ENCODE results near the gene FAM163B. TPM values are rescaled to one million over a fixed set of nuclear protein-coding genes. Genes with fewer than 3 reads are reported as not detected.

Gene FAM163B
- total and polyA plus RNA-seq, 8 donors = 0.23 to 2.7 (median 1.7) TPM; not detected in 1

GRCh38 chr9:133594310-133594709 lies 14.9 kb downstream of the FAM163B start:
- no peaks in the 10 kb centered on the region for H3K4me1 ChIP-seq
- peaks cover 0 to 27% of the 10 kb centered on the region in 2 donors for H3K9me3 ChIP-seq
- ATAC-seq = no peak
- H3K4me3 ChIP-seq = no peak overlapping the region
- no peaks in the 10 kb centered on the region for H3K36me3 ChIP-seq
- H3K27ac ChIP-seq = no peak overlapping the region
- intact Hi-C loops (cut with DNase I) = no loop called here
- DNase-seq = no peak
- TF ChIP-seq, protein P1, sequence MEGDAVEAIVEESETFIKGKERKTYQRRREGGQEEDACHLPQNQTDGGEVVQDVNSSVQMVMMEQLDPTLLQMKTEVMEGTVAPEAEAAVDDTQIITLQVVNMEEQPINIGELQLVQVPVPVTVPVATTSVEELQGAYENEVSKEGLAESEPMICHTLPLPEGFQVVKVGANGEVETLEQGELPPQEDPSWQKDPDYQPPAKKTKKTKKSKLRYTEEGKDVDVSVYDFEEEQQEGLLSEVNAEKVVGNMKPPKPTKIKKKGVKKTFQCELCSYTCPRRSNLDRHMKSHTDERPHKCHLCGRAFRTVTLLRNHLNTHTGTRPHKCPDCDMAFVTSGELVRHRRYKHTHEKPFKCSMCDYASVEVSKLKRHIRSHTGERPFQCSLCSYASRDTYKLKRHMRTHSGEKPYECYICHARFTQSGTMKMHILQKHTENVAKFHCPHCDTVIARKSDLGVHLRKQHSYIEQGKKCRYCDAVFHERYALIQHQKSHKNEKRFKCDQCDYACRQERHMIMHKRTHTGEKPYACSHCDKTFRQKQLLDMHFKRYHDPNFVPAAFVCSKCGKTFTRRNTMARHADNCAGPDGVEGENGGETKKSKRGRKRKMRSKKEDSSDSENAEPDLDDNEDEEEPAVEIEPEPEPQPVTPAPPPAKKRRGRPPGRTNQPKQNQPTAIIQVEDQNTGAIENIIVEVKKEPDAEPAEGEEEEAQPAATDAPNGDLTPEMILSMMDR (IDR thresholded peaks at IDR 0.05) = no peak
- H3K27me3 ChIP-seq = peaks cover 0 to 5% of the 10 kb centered on the region in 2 donors

GRCh38 chr9:133593587-133594253 lies 15.5 kb downstream of the FAM163B start:
- peaks cover 0 to 24% of the 10 kb centered on the region in 2 donors for H3K9me3 ChIP-seq
- no peaks in the 10 kb centered on the region for H3K4me1 ChIP-seq
- H3K27ac ChIP-seq = no peak overlapping the region
- DNase-seq (peak in 1 of 4 donors; percentile 47), ATAC-seq (no peak)
- intact Hi-C loops (cut with DNase I) = no loop called here
- TF ChIP-seq, protein P1 (IDR thresholded peaks at IDR 0.05) = no peak
- H3K36me3 ChIP-seq = no peaks in the 10 kb centered on the region
- H3K27me3 ChIP-seq = peaks cover 0 to 5% of the 10 kb centered on the region in 2 donors
- H3K4me3 ChIP-seq = no peak overlapping the region

- Histone ChIP-seq H3K9me3 (peaks cover 0 to 17% of the 10 kb centered on the region in 2 donors), H3K4me1 (no peaks in the 10 kb centered on the region), H3K27me3 (peaks cover 0 to 5% of the 10 kb centered on the region in 2 donors), H3K36me3 (no peaks in the 10 kb centered on the region), H3K27ac (no peak overlapping the region), H3K4me3 (no peak overlapping the region)
- no peak for ATAC-seq
- intact Hi-C loops (cut with DNase I) = no loop called here
- TF ChIP-seq, protein P1 (IDR thresholded peaks at IDR 0.05) = no peak
- DNase-seq = peak in 1 of 4 donors; percentile 75
These were observed 16.3 kb downstream of the FAM163B start for GRCh38 chr9:133592731-133593409.

- Histone ChIP-seq H3K36me3 (no peaks in the 10 kb centered on the region), H3K27ac (no peak overlapping the region), H3K27me3 (peaks cover 0 to 10% of the 10 kb centered on the region in 2 donors), H3K9me3 (peaks cover 0 to 8% of the 10 kb centered on the region in 2 donors), H3K4me3 (no peak overlapping the region), H3K4me1 (no peaks in the 10 kb centered on the region)
- intact Hi-C loops (cut with DNase I) = no loop called here
- TF ChIP-seq, protein P1 (IDR thresholded peaks at IDR 0.05) = no peak
- ATAC-seq (no peak), DNase-seq (no peak)
These were observed 17.2 kb downstream of the FAM163B start for GRCh38 chr9:133591985-133592384.

All from left lung (tissue), 10 donors.